ENCODE results near the gene PNLIPRP3. TPM values are rescaled to one million over a fixed set of nuclear protein-coding genes. Genes with fewer than 3 reads are reported as not detected.

PNLIPRP3 gene
- total RNA-seq, 1 donor from 2014 or later: not detected

DNA sequence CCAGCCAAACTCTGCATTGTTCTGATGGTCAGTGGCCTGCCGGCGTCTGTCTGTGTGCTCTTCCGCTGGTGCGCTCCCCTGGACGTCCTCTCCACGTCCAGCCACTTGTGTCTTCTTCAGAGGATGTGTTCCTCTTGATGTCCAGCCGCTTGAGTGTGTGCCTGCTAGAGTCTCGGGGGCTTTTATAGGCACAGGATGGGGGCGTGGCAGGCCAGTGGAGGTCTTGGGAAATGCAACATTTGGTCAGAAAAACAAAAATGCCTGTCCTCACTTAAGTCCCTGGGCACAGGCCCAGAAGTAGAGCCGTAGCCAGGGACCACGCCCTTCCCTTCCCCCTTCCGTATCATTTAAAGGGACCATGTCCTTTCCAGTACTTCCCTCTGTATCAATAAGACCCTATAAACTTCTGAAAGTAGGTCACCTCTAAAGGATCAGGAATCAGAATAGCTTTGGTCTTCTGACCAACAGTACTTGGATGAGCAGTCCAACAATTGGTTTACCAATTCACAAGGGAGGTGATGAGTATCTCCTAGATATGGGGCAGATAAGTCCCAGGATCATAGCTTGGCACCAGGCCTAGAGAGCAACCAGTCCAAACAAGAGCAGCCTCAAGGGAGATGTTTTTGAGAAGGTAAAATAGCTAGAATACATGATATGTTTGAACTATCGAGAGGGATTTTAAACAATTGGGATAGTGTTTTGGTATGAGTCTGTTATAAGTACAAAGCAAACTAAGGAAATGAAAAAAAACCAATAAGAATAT is 32.2 kb upstream of the PNLIPRP3 start:
- no peaks in the 10 kb centered on the region for H3K4me1 Mint-ChIP-seq
- no peak overlapping the region for H3K27ac Mint-ChIP-seq
- peaks cover 14% of the 10 kb centered on the region for H3K9me3 Mint-ChIP-seq
- no peaks in the 10 kb centered on the region for H3K36me3 Mint-ChIP-seq
- TF ChIP-seq, protein P1, sequence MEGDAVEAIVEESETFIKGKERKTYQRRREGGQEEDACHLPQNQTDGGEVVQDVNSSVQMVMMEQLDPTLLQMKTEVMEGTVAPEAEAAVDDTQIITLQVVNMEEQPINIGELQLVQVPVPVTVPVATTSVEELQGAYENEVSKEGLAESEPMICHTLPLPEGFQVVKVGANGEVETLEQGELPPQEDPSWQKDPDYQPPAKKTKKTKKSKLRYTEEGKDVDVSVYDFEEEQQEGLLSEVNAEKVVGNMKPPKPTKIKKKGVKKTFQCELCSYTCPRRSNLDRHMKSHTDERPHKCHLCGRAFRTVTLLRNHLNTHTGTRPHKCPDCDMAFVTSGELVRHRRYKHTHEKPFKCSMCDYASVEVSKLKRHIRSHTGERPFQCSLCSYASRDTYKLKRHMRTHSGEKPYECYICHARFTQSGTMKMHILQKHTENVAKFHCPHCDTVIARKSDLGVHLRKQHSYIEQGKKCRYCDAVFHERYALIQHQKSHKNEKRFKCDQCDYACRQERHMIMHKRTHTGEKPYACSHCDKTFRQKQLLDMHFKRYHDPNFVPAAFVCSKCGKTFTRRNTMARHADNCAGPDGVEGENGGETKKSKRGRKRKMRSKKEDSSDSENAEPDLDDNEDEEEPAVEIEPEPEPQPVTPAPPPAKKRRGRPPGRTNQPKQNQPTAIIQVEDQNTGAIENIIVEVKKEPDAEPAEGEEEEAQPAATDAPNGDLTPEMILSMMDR (IDR thresholded peaks at IDR 0.05; ENCODE audit: unreplicated experiment): no peak
- peaks cover 15% of the 10 kb centered on the region for H3K27me3 Mint-ChIP-seq (ENCODE audit: low read depth)
- DNase-seq (ENCODE audit: low spot score in 2 of 2, unreplicated experiment in 2 of 2): no peak
- no peak overlapping the region for H3K4me3 Mint-ChIP-seq

DNA sequence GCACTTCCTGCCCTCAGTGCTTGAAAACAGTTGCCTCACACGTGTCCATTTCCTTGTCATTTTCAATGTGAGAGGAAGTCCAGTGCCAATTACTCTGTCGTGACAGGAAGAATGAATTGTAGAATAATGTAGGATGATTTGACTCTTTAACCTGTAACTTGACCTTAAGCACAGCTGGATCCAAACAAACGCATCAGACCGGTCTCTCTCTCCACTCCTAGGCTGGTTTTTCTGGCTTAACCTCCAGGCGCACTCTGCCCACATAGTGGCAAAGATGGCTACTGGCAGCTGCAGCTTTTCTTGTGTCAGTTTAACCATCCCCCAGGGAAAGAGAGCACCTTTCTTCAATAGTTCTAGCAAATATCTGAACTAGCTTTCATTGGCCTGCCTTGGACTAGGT is 29.4 kb upstream of the PNLIPRP3 start:
- no peak overlapping the region for H3K4me3 Mint-ChIP-seq
- H3K27me3 Mint-ChIP-seq (ENCODE audit: low read depth): peaks cover 5% of the 10 kb centered on the region

DNA sequence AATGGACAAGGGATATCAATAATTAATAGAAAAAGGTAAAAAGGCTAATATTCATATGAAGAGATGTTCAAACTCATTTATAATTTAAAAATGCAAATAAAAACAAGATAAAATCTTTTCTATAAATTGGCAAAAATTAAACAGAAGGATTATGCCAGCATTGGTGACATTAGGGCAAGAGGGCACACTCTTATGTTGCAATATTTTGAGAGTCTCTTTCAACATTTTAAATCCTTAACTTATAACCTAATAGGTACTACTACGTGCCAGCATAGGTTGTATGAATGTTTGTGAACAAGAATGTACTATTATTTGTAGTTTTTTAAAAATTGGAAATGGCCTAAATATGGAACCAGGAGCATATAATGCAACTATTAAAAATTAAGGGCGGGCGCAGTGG is 24.8 kb upstream of the PNLIPRP3 start:
- TF ChIP-seq, protein P1 (IDR thresholded peaks at IDR 0.05; ENCODE audit: unreplicated experiment): no peak
- Mint-ChIP-seq H3K27ac (no peak overlapping the region), H3K9me3 (peaks cover 4% of the 10 kb centered on the region)

More for the DNA sequence above, 29.4 kb upstream of the PNLIPRP3 start:
- H3K9me3 Mint-ChIP-seq: peaks cover 14% of the 10 kb centered on the region
- TF ChIP-seq, protein P1 (IDR thresholded peaks at IDR 0.05; ENCODE audit: unreplicated experiment): no peak
- no peak for DNase-seq (ENCODE audit: low spot score in 2 of 2, unreplicated experiment in 2 of 2)
- H3K36me3 Mint-ChIP-seq: no peaks in the 10 kb centered on the region
- H3K4me1 Mint-ChIP-seq: no peaks in the 10 kb centered on the region
- H3K27ac Mint-ChIP-seq: no peak overlapping the region

DNA sequence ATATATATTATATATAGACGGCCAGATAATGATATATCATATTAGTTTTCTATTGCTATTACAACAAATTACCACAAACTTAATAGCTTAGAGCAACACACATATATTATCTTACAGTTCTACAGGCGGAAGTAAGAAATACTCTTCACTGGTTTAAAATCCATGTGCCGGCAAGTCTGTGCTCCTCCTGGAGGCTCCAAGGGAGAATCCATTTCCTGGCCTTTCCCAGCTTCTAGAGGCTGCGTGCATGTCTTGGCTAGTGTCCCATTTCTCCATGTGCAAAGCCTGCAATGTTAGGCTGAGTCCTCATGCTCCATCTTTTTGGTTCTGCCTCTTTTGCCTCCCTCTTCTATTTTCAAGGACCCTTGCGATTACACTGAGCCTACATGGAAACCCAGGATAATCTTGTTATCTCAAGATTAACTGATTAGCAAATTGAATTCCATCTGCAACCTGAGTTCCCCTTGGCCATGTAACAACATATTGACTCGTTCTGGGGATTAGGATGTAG is 23.9 kb upstream of the PNLIPRP3 start:
- Mint-ChIP-seq H3K4me3 (no peak overlapping the region), H3K27me3 (ENCODE audit: low read depth) (peaks cover 24% of the 10 kb centered on the region), H3K4me1 (no peaks in the 10 kb centered on the region), H3K36me3 (no peaks in the 10 kb centered on the region), H3K9me3 (peaks cover 4% of the 10 kb centered on the region), H3K27ac (no peak overlapping the region)
- DNase-seq (ENCODE audit: low spot score in 2 of 2, unreplicated experiment in 2 of 2): no peak
- TF ChIP-seq, protein P1 (IDR thresholded peaks at IDR 0.05; ENCODE audit: unreplicated experiment): no peak

More for the DNA sequence above, 24.8 kb upstream of the PNLIPRP3 start:
- H3K36me3 Mint-ChIP-seq: no peaks in the 10 kb centered on the region
- DNase-seq (ENCODE audit: low spot score in 2 of 2, unreplicated experiment in 2 of 2): no peak
- H3K4me1 Mint-ChIP-seq: no peaks in the 10 kb centered on the region
- H3K4me3 Mint-ChIP-seq: no peak overlapping the region
- peaks cover 24% of the 10 kb centered on the region for H3K27me3 Mint-ChIP-seq (ENCODE audit: low read depth)

DNA sequence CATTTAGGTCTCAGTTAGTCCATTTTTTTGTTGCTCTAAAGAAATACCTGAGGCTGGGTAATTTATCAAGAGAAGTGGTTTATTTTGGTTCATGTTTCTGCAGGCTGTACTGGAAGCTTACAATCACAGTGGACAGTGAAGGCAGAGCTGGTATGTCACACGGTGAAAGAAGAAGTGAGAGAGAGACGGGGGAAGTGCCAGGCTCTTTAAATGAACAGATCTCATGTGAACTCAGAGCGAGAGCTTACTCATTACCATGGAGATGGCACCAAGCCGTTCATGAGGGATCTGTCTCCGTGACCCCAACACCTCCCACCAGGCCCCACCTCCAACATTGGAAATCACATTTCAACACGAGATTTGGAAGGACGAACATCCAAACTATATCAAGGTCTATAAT is 18.9 kb upstream of the PNLIPRP3 start:
- Mint-ChIP-seq H3K36me3 (no peaks in the 10 kb centered on the region), H3K4me3 (no peak overlapping the region), H3K9me3 (peaks cover 4% of the 10 kb centered on the region), H3K4me1 (no peaks in the 10 kb centered on the region), H3K27me3 (ENCODE audit: low read depth) (peaks cover 38% of the 10 kb centered on the region), H3K27ac (no peak overlapping the region)
- TF ChIP-seq, protein P1 (IDR thresholded peaks at IDR 0.05; ENCODE audit: unreplicated experiment): no peak
- no peak for DNase-seq (ENCODE audit: low spot score in 2 of 2, unreplicated experiment in 2 of 2)

All from mesothelial cell of epicardium (in vitro differentiated cells).